SKM-1 (cell line): ENCODE measurements around the gene CDH7.

Experiments used
- DNase-seq: peaks from one replicate; lab custom pipeline; 2025; ENCODE audit not compliant: unreplicated experiment; lab: John Stamatoyannopoulos, UW

CDH7 gene

DNA sequence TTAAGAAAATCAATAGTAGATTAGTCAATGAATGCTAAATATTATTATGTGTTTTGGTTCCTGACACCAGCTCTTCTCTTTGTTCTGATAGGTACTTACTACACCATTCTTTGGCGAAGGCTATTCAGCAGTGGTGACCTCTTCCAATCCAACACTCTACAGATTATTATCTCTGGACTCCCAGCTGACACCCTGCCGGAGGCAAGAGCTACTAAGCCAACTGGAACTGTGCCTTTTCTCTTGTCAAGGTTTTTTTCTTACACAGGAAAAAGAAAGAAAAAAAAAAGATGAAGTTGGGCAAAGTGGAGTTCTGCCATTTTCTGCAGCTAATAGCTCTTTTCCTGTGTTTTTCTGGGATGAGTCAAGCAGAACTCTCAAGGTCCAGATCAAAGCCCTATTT is 11.7 kb downstream of the CDH7 start:
- no peak for DNase-seq

DNA sequence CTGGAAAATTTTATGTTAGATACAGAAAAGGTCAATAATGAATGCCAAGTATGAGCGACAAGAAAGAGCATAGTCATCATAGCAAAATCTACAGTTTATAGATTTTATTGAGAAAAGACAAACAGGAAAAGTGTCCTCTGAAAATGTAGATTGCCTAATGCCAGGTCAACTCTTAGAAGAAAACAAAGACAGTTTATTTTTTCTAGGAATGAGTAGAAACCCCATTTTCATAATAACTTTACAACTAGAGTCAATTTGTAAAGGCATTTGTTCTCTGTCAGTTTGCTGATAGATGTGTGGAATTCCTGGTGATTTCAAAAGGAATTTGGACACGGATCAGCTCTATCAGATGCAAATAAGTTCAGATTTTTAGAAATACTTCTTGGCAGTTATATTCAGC is 16.6 kb downstream of the CDH7 start:
- no peak for DNase-seq

GRCh38 chr18:65768120-65768778 is 17.4 kb downstream of the CDH7 start:
- DNase-seq: no peak

DNA sequence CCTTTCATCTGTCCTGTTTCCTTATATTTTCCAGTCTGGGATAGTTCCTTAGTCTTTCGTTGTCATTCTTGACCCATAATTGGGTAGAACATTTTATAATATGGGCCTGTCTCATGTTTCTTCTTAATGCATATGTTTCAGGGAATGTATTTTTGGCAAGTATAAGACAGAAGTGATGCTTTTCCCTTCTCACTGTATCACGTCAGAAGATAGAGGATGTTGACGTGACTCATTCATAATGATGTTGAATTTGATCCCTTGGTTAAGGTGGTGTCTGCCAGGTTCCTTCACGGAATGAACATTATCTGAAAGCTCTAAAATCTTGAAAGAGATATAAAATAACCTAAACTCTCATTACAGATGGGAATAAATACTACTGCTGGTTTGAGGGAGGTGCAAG is 18.8 kb downstream of the CDH7 start:
- no peak for DNase-seq

- DNase-seq: no peak
Measured at GRCh38 chr18:65786474-65786873, 35.7 kb downstream of the CDH7 start.

GRCh38 chr18:65788373-65788772 is 37.6 kb downstream of the CDH7 start:
- no peak for DNase-seq

DNA sequence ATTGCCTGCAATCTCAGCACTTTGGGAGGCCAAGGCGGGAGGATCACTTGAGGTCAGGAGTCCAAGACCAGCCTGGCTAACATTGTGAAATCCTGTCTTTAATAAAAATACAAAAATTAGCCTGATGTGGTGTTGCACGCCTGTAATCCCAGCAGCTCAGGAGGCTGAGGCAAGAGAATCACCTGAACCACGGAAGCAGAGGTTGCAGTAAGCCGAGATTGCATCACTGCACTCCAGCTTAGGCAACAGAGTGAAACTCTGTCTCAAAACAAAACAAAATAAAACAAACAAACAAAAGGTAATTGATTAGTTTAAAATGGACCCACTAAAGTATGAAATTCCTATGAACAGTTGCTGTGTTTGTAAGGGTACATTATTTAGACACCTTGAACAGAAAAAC is 39.8 kb downstream of the CDH7 start:
- no peak for DNase-seq

DNA sequence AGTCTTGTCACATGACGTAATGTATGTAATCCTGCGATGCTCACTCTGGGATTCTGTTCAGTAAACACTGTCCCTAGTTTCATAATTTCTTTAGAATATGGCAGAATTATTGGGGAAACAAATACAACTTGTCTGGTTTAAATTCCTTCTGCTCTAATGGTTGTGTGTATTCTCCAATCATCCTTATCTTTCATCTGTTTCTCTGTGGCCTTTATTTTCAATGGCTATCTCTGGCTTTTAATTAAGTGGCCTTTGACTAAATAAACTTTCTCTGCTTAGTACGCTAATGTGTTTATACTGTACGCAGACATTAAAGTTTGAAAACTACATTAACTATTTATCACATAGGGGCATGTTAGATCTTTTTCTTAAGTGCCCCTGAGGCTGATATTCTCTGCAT is 40.9 kb downstream of the CDH7 start:
- DNase-seq: no peak

DNA sequence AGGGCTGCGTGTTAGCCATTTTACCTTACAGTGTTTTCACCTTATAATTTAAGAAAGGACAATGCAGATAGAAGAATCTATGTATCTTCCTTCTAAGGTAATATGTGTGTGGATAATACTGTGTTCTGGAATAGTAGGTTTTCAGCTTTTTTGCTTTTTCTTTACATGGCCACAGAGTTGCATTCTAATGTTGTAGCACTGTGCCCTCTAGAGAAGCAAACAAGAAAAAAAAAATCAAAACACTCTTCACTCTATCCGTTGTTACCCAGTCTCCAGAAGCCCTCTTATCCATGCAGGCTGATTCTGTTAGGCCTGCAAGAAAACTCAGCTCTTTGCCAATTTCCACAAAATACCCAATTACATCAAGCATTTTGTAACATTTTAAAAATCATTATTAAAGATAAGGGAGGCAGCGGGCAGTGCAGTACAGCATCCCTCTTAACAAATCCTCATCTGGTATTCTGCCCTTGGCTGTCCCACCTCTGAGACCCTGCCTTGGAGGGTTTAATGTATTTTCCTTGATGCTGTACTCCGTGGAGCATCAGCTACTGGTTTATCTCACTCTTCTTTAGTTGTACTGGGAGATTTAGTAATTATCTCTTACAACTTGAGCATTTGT is 41.8 kb downstream of the CDH7 start:
- no peak for DNase-seq

DNA sequence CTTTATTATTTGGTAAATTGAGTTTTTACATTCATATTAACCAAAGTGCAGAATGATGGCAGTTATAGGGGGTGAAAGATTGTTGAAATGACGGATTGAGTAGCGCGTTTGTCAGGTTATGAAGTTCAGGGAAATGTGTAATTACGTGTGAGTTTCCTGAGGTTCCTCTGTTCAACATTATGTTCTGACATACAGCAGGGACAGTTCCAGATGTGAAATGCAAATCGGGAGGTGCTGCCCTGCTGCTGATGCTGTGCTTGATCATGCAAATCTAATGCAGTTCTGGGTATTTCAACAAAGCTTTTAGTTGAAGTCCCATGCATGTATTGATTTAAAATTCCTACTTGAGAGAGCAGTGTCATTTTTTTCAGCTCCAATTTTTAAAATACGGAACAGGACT is 57.9 kb downstream of the CDH7 start:
- DNase-seq: no peak

- DNase-seq: no peak
Measured at GRCh38 chr18:65811307-65811706, 60.5 kb downstream of the CDH7 start.

DNA sequence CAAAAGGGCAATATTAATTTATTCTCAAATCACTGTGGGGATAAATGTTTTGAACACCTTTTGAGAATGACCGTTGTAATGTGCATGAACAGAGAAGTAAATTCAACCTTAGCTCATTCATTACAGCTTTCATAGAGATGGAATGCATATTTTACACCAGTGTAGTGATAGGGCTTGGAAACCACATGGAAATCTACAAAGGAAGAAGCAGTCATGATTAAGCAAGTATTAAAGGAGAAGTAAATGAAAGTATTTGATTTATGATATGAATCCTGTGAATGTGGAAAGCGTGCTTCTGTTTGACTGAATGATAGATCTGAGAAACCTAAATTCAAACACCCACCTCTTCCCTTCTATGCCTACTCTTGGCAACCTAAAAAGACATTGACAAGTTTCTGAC is 64.7 kb downstream of the CDH7 start:
- no peak for DNase-seq

DNA sequence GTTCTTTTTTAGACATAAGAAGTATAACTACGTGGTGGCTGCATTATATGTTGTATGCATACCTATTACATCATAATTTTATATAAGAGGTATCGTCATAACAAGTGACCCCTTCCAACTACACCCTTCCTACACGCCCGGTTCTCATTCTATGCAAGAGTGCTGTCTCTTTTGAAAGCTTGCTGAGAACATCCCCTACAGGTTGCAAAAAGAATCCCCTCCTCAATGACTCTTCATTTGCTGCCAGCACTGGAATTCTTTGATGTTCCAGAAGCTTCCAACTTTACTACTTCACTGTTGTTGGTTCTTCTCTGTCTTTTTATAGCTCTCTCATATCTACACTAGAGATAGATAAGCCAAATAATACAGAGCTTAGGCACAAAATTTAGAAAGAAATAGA is 66.4 kb downstream of the CDH7 start:
- DNase-seq: no peak

GRCh38 chr18:65821911-65822310 is 71.1 kb downstream of the CDH7 start:
- DNase-seq: no peak

DNA sequence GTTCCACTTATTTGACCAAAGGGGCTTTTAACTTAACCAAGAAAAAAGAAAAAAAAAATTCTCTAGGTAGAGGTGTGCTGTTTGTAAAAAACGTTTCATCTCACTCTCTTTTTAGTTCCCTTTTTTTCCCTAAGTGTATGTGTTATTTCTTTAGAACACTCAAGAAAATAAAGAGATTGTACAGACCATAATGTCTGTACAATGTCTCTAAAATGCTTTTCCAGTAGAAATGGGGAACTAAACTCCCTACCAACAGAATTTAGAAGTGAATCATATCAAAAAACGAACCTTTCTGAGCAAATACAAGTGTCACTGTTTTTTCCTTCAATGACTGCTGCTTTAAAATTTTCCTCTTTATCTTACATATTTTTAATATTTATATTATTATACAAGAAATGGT is 72.0 kb downstream of the CDH7 start:
- DNase-seq: no peak

- no peak for DNase-seq
Measured at GRCh38 chr18:65827444-65827843, 76.6 kb downstream of the CDH7 start.

- no peak for DNase-seq
Measured at GRCh38 chr18:65835881-65836280, 85.1 kb downstream of the CDH7 start.

DNA sequence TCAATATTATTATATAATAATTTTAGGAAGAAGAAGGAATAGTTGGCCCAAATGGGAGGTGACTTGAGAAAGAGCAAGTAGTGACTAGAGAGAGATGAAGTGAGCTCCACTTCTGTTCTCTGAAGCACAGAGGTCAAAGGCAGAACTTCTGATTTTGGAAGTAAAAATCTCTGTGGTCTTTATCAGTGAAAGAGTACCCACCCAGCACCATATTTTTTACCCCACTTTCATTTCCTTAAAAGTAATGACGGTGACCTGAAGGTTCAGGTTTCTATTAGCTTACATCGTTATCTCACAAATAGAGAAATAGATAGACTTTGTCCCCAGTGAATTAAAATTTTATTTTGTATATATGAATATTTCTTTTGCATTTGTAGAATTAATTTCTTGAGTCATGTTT is 95.3 kb downstream of the CDH7 start:
- no peak for DNase-seq

- DNase-seq: no peak
Measured at GRCh38 chr18:65852273-65852672, 101.5 kb downstream of the CDH7 start.

- no peak for DNase-seq
Measured at GRCh38 chr18:65859075-65859474, 108.3 kb downstream of the CDH7 start.

- no peak for DNase-seq
Measured at GRCh38 chr18:65869527-65869926, 118.7 kb downstream of the CDH7 start.

GRCh38 chr18:65876310-65876709 is 125.5 kb downstream of the CDH7 start:
- no peak for DNase-seq

- no peak for DNase-seq
Measured at GRCh38 chr18:65897292-65897691, 146.5 kb downstream of the CDH7 start.
